DOHH2 (cell line): ENCODE data around the gene KTI12.

Experiments used
- H3F3A ChIP-seq: fragments of 200-600 bp; sonication (generic), shearing (Covaris generic); 2 replicates; pipeline ENCODE4 v1.6.0; 2016; ENCODE audit warnings: antibody characterized with exemption, mild to moderate bottlenecking; ENCODE audit not compliant: control insufficient read depth, insufficient read depth
- H3K27ac ChIP-seq: fragments of 200-600 bp; sonication (generic); 2 replicates; pipeline ENCODE4 v1.5.1; 2014; ENCODE audit warnings: low read depth, mild to moderate bottlenecking, low read length, moderate library complexity
- H3K27me3 ChIP-seq: fragments of 200-600 bp; sonication (generic); 2 replicates; pipeline ENCODE4 v1.6.1; 2014; ENCODE audit warnings: mild to moderate bottlenecking, low read length, mixed read lengths; ENCODE audit not compliant: control insufficient read depth
- H3K36me3 ChIP-seq: fragments of 200-600 bp; sonication (generic); 2 replicates; pipeline ENCODE4 v1.6.1; 2014; ENCODE audit warnings: mild to moderate bottlenecking, low read length, moderate library complexity, mixed read lengths; ENCODE audit not compliant: control insufficient read depth
- H3K4me1 ChIP-seq: fragments of 200-600 bp; sonication (generic); 2 replicates; pipeline ENCODE4 v1.6.1; 2014; ENCODE audit warnings: mild to moderate bottlenecking, low read length, mixed read lengths; ENCODE audit not compliant: control insufficient read depth
- H3K4me2 ChIP-seq: fragments of 200-600 bp; sonication (generic); 2 replicates; pipeline ENCODE4 v1.6.0; 2014; ENCODE audit warnings: mild to moderate bottlenecking, low read length, moderate library complexity
- H3K4me3 ChIP-seq: fragments of 200-600 bp; sonication (generic); 2 replicates; pipeline ENCODE4 v1.5.1; 2014; ENCODE audit warnings: mild to moderate bottlenecking, low read length, mixed read lengths
- H3K79me2 ChIP-seq: fragments of 200-600 bp; sonication (generic); 2 replicates; pipeline ENCODE4 v1.6.1; 2014; ENCODE audit warnings: mild to moderate bottlenecking, low read length, mixed read lengths; ENCODE audit not compliant: control insufficient read depth
- H3K9me2 ChIP-seq: fragments of 200-600 bp; sonication (generic); replicated peaks from 2 replicates; pipeline ENCODE4 v1.6.1; 2014; ENCODE audit warnings: mild to moderate bottlenecking, low read length, mixed read lengths; ENCODE audit not compliant: control insufficient read depth
- H3K9me3 ChIP-seq: fragments of 200-600 bp; sonication (generic); 2 replicates; pipeline ENCODE4 v1.6.1; 2014; ENCODE audit warnings: antibody characterized with exemption, low read length, mixed read lengths; ENCODE audit not compliant: control insufficient read depth, insufficient read depth
- H4K20me1 ChIP-seq: fragments of 200-600 bp; sonication (generic); 2 replicates; pipeline ENCODE4 v1.6.0; 2014; ENCODE audit warnings: low read depth, mild to moderate bottlenecking, antibody characterized with exemption, low read length, moderate library complexity; ENCODE audit not compliant: control insufficient read depth, insufficient read depth
- CTCF ChIP-seq: fragments of 200-600 bp; sonication (generic); IDR thresholded peaks from one replicate; pipeline ENCODE4 v1.5.1; 2014; ENCODE audit warnings: antibody characterized with exemption, mild to moderate bottlenecking, low read depth, low read length; ENCODE audit not compliant: poor library complexity, severe bottlenecking
- EZH2phosphoT487 ChIP-seq: fragments of 200-600 bp; sonication (generic); IDR thresholded peaks from 2 replicates; pipeline ENCODE4 v1.6.1; 2017; ENCODE audit warnings: borderline replicate concordance, mild to moderate bottlenecking, antibody characterized with exemption, low read length, moderate library complexity, mixed read lengths

Gene KTI12

GRCh38 chr1:52056163-52056936 lies 22.7 kb upstream of the KTI12 start, which contains the start of gene BTF3L4:
Gene BTF3L4 (plus strand): TSS chr1:52056295. CDS start chr1:52059848, 3,553 bp downstream.
- H3F3A ChIP-seq: no peaks in the 10 kb centered on the region
- no peaks in the 10 kb centered on the region for H3K9me3 ChIP-seq
- no peaks in the 10 kb centered on the region for H3K27me3 ChIP-seq
- TF ChIP-seq CTCF: no peak
- TF ChIP-seq EZH2phosphoT487: no peak
- H3K4me1 ChIP-seq: peaks cover 28% of the 10 kb centered on the region
- H3K4me3 ChIP-seq: peak within 1 kb of the TSS; percentile 79
- peaks cover 61% of the 10 kb centered on the region for H3K36me3 ChIP-seq
- no peaks in the 10 kb centered on the region for H3K9me2 ChIP-seq
- no peaks in the 10 kb centered on the region for H4K20me1 ChIP-seq
- H3K4me2 ChIP-seq: peak within 1 kb of the TSS; percentile 73
- H3K27ac ChIP-seq: peak within 1 kb of the TSS; percentile 66
- H3K79me2 ChIP-seq: peaks cover 95% of the 10 kb centered on the region

- Histone ChIP-seq H3F3A (no peaks in the 10 kb centered on the region), H3K27me3 (no peaks in the 10 kb centered on the region), H3K27ac (peak overlapping the region; percentile 66), H3K4me1 (peaks cover 28% of the 10 kb centered on the region), H3K36me3 (peaks cover 60% of the 10 kb centered on the region), H4K20me1 (no peaks in the 10 kb centered on the region), H3K9me3 (no peaks in the 10 kb centered on the region), H3K9me2 (no peaks in the 10 kb centered on the region), H3K4me2 (peak overlapping the region; percentile 73), H3K4me3 (peak overlapping the region; percentile 79), H3K79me2 (peaks cover 95% of the 10 kb centered on the region)
- TF ChIP-seq EZH2phosphoT487 (no peak), CTCF (no peak)
These were observed 22.2 kb upstream of the KTI12 start for GRCh38 chr1:52055866-52056162.

GRCh38 chr1:52055066-52055865 lies 21.7 kb upstream of the KTI12 start, which contains the start of gene TXNDC12:
Gene TXNDC12 (minus strand): TSS chr1:52055191. CDS start chr1:52055096, 95 bp downstream.
- H3K27ac ChIP-seq: peak within 1 kb of the TSS; percentile 66
- no peaks in the 10 kb centered on the region for H3K9me2 ChIP-seq
- TF ChIP-seq EZH2phosphoT487: no peak
- TF ChIP-seq CTCF: no peak
- H3K4me3 ChIP-seq: peak within 1 kb of the TSS; percentile 79
- H3F3A ChIP-seq: no peaks in the 10 kb centered on the region
- peak within 1 kb of the TSS; percentile 73 for H3K4me2 ChIP-seq
- peaks cover 28% of the 10 kb centered on the region for H3K4me1 ChIP-seq
- H3K27me3 ChIP-seq: no peaks in the 10 kb centered on the region
- H3K9me3 ChIP-seq: no peaks in the 10 kb centered on the region
- H3K79me2 ChIP-seq: peaks cover 95% of the 10 kb centered on the region
- H4K20me1 ChIP-seq: no peaks in the 10 kb centered on the region
- peaks cover 60% of the 10 kb centered on the region for H3K36me3 ChIP-seq
